ENCODE results near the gene SERPINB8.

SERPINB8 gene

GRCh38 chr18:63965716-63966330, 4.1 kb upstream of the SERPINB8 start:
- no peak for DNase-seq

GRCh38 chr18:63970809-63971205, 926 bp downstream of the SERPINB8 start:
- no peak for DNase-seq

GRCh38 chr18:63971320-63972001, 1.6 kb downstream of the SERPINB8 start:
- no peak for DNase-seq

- no peak for DNase-seq
Measured at GRCh38 chr18:63972002-63972376, 2.1 kb downstream of the SERPINB8 start.

GRCh38 chr18:63974991-63975390, 5.1 kb downstream of the SERPINB8 start:
- no peak for DNase-seq

- no peak for DNase-seq
Measured at GRCh38 chr18:63975628-63976027, 5.7 kb downstream of the SERPINB8 start.

- no peak for DNase-seq
Measured at GRCh38 chr18:63977040-63977439, 7.2 kb downstream of the SERPINB8 start.

- DNase-seq, result no peak
Measured at GRCh38 chr18:63979409-63979920, 9.6 kb downstream of the SERPINB8 start.

GRCh38 chr18:63980027-63980426, 10.1 kb downstream of the SERPINB8 start:
- DNase-seq, result no peak

- DNase-seq, result no peak
Measured at GRCh38 chr18:63980896-63981460, 11.1 kb downstream of the SERPINB8 start.

GRCh38 chr18:63981719-63982118, 11.8 kb downstream of the SERPINB8 start:
- DNase-seq, result no peak

- no peak for DNase-seq
Measured at GRCh38 chr18:63982361-63982760, 12.5 kb downstream of the SERPINB8 start.

- DNase-seq, result no peak
Measured at GRCh38 chr18:63986885-63987284, 17.0 kb downstream of the SERPINB8 start.

GRCh38 chr18:63987743-63988142, 17.9 kb downstream of the SERPINB8 start:
- DNase-seq, result no peak

- no peak for DNase-seq
Measured at GRCh38 chr18:63992751-63993150, 22.9 kb downstream of the SERPINB8 start.

- DNase-seq, result no peak
Measured at GRCh38 chr18:63994783-63995399, 25.0 kb downstream of the SERPINB8 start.

- no peak for DNase-seq
Measured at GRCh38 chr18:63997041-63997440, 27.2 kb downstream of the SERPINB8 start.

GRCh38 chr18:63997606-63998005, 27.7 kb downstream of the SERPINB8 start:
- DNase-seq, result no peak

- no peak for DNase-seq
Measured at GRCh38 chr18:63999871-64000270, 30.0 kb downstream of the SERPINB8 start.

GRCh38 chr18:64002581-64002980, 32.7 kb downstream of the SERPINB8 start:
- DNase-seq, result no peak

- no peak for DNase-seq
Measured at GRCh38 chr18:64009305-64009704, 39.4 kb downstream of the SERPINB8 start.

- no peak for DNase-seq
Measured at GRCh38 chr18:64011513-64011912, 41.6 kb downstream of the SERPINB8 start.

GRCh38 chr18:64017870-64018269, 48.0 kb downstream of the SERPINB8 start:
- no peak for DNase-seq

Measured in NCI-H187 treated with DMSO at 0.1 percent for 48 hours (cell line).